Caco-2 (cell line): ENCODE results near the gene HINT3. TPM values are rescaled to one million over a fixed set of nuclear protein-coding genes. Genes with fewer than 3 reads are reported as not detected.
A peak's percentile ranks its signal among the peaks of the same experiment; 100 is the strongest.

Experiments used
- BruUV-seq: library from RNA; stranded (reverse); fragments of 400-500 nt; replicated peaks from 2 replicates; lab custom pipeline; 2021; lab: Mats Ljungman, UMichigan
- CTCF ChIA-PET: fragments of 300-600 bp; sonication (Branson Sonifier 250); formaldehyde crosslinking; loops from one replicate; lab custom pipeline; 2022; ENCODE audit warnings: antibody characterized with exemption; lab: Charles Lee
- POLR2A ChIA-PET: fragments of 300-600 bp; sonication (Branson Sonifier 250); formaldehyde crosslinking; loops from one replicate; lab custom pipeline; 2022; ENCODE audit warnings: antibody characterized with exemption; lab: Charles Lee
- DNase-seq, 2 experiments: peaks; one replicate each; pipeline versions ENCODE4 v3.0.0 to v3.0.0-alpha.2; 2020 to 2022
- H3K27me3 ChIP-seq: replicated peaks from 2 replicates; pipeline ENCODE4 v1.6.0; 2011; ENCODE audit warnings: low read length; ENCODE audit not compliant: control insufficient read depth, insufficient read depth
- H3K36me3 ChIP-seq: 2 replicates; pipeline ENCODE4 v1.5.1; 2011; ENCODE audit warnings: low read length; ENCODE audit not compliant: control insufficient read depth, insufficient read depth
- H3K4me1 ChIP-seq: fragments of 250-450 bp; sonication (Bioruptor Pico); 2 replicates; pipeline ENCODE4 v1.5.1; 2020; ENCODE audit warnings: mild to moderate bottlenecking
- H3K4me3 ChIP-seq: 2 replicates; pipeline ENCODE4 v1.5.1; 2011; ENCODE audit warnings: low read depth, mild to moderate bottlenecking, control low read depth, low read length
- H3K9me3 ChIP-seq: fragments of 250-450 bp; sonication (Bioruptor Pico); 2 replicates; pipeline ENCODE4 v1.5.1; 2020; ENCODE audit warnings: mild to moderate bottlenecking, moderate library complexity
- H3K27ac Mint-ChIP-seq: one replicate; pipeline ENCODE4 v1.8.0; 2022; ENCODE audit warnings: mixed read lengths; ENCODE audit not compliant: unreplicated experiment
- H3K27me3 Mint-ChIP-seq: one replicate; pipeline ENCODE4 v1.8.0; 2022; ENCODE audit warnings: mixed read lengths; ENCODE audit not compliant: insufficient read depth, unreplicated experiment
- H3K36me3 Mint-ChIP-seq: one replicate; pipeline ENCODE4 v1.8.0; 2022; ENCODE audit warnings: mild to moderate bottlenecking, mixed read lengths; ENCODE audit not compliant: insufficient read depth, unreplicated experiment
- H3K4me1 Mint-ChIP-seq: one replicate; pipeline ENCODE4 v1.8.0; 2022; ENCODE audit warnings: low read depth, mixed read lengths; ENCODE audit not compliant: unreplicated experiment
- H3K4me3 Mint-ChIP-seq: one replicate; pipeline ENCODE4 v1.8.0; 2022; ENCODE audit warnings: mild to moderate bottlenecking, moderate library complexity, mixed read lengths; ENCODE audit not compliant: unreplicated experiment
- H3K9me3 Mint-ChIP-seq: one replicate; pipeline ENCODE4 v1.8.0; 2022; ENCODE audit warnings: mixed read lengths; ENCODE audit not compliant: unreplicated experiment
- intact Hi-C: fragments of 100-400 bp; cut with micrococcal nuclease; formaldehyde crosslinking; loops from one replicate; pipeline ENCODE4 v1.10.0; 2022; ENCODE audit not compliant: unreplicated experiment
- total RNA-seq: library from RNA; stranded (reverse); gene quantifications from 2 replicates; pipeline ENCODE4 v1.2.3, GENCODE V29; 2022
- TF ChIP-seq, protein P1 (sequence below), 2 experiments: fragments of 200-600 bp in 1 of 2; IDR thresholded peaks; 1 replicate in 1 of 2; 2 replicates in 1 of 2; pipeline versions ENCODE4 v1.5.1 to v1.8.0; 2011 to 2022; ENCODE audit warnings: antibody characterized with exemption in 1 of 2, control low read depth in 1 of 2, inconsistent platforms in 1 of 2, low read depth in 1 of 2, low read length in 1 of 2, mild to moderate bottlenecking in 1 of 2, moderate library complexity in 1 of 2; ENCODE audit not compliant: insufficient read depth in 1 of 2, severe bottlenecking in 1 of 2, unreplicated experiment in 1 of 2

HINT3 gene
- total RNA-seq, 1 experiment from 2014 or later: 24.6 TPM

DNA sequence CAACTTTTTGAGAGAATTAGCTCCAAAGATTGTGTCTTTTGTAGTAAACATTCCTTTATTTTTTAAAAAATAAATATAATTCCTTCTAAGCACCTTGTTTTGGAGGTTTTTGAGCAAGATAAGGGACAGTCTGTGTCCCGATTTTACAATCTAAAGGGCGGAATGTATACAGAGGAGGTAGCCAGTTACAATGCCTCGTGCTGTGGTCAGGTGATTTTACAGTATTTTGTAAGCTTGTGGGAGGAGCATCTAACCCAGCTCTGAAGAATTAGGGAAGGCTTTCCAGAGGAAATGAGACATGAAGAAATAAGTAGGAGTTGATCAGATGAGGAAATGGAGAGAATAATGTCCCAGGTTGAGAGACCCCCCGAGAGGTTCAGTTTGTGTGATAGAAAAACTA is 1.3 kb downstream of the HINT3 start:
- CTCF ChIA-PET: interaction anchor here (0.5 to 3.0 kb wide), 8 partner anchors 13 to 168 kb away, joined by 3 to 58 read pairs (median 4); partner anchors contain the start of gene NCOA7
- no peaks in the 10 kb centered on the region for H3K36me3 ChIP-seq
- Mint-ChIP-seq H3K9me3 (no peaks in the 10 kb centered on the region), H3K36me3 (no peaks in the 10 kb centered on the region), H3K4me1 (peaks cover 8% of the 10 kb centered on the region), H3K27ac (no peak overlapping the region), H3K4me3 (no peak overlapping the region), H3K27me3 (no peaks in the 10 kb centered on the region)
- DNase-seq: peak; percentile 45 to 52
- no peaks in the 10 kb centered on the region for H3K27me3 ChIP-seq
- H3K4me3 ChIP-seq: peak overlapping the region; percentile 99
- POLR2A ChIA-PET: interaction anchor here (0.6 to 1.4 kb wide), 3 partner anchors 9 to 29 kb away, joined by 3 to 5 read pairs (median 4); partner anchors contain the start of gene TRMT11
- H3K4me1 ChIP-seq: peaks cover 12% of the 10 kb centered on the region
- H3K9me3 ChIP-seq: peaks cover 2% of the 10 kb centered on the region
- TSS peak; percentile 62 for BruUV-seq
- TF ChIP-seq, protein P1, sequence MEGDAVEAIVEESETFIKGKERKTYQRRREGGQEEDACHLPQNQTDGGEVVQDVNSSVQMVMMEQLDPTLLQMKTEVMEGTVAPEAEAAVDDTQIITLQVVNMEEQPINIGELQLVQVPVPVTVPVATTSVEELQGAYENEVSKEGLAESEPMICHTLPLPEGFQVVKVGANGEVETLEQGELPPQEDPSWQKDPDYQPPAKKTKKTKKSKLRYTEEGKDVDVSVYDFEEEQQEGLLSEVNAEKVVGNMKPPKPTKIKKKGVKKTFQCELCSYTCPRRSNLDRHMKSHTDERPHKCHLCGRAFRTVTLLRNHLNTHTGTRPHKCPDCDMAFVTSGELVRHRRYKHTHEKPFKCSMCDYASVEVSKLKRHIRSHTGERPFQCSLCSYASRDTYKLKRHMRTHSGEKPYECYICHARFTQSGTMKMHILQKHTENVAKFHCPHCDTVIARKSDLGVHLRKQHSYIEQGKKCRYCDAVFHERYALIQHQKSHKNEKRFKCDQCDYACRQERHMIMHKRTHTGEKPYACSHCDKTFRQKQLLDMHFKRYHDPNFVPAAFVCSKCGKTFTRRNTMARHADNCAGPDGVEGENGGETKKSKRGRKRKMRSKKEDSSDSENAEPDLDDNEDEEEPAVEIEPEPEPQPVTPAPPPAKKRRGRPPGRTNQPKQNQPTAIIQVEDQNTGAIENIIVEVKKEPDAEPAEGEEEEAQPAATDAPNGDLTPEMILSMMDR (IDR thresholded peaks at IDR 0.05; ENCODE audit: insufficient read depth in 1 of 2, low read depth in 1 of 2, low read length in 1 of 2, severe bottlenecking in 1 of 2, unreplicated experiment in 1 of 2): no peak
- intact Hi-C loops: loop anchor here (2.0 to 5.0 kb wide), 4 partner anchors 39 to 646 kb away; no protein-coding TSS in a partner anchor

DNA sequence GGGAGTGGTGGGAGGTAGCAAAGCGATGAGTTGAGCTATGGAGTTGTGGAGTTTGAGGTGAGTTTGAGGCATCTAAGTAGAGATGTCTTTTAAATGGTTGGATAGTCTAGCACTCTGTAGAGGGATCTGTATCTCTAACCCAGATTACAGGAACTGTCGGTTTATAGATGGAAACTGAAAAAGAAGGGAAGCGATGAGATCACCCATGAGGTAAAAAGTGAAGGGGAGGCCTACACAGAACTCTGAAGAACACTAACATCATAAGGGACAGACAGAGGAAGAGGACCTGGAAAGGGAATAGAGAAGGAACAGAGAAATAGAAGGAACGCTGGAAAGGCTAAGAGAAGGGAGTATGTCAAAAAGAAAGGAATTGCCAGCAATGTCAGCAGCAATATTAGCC is 2.5 kb downstream of the HINT3 start:
- BruUV-seq: no TSS peak
- no peak overlapping the region for H3K4me3 Mint-ChIP-seq
- intact Hi-C loops: loop anchor here (5.0 kb wide), 2 partner anchors 102 to 647 kb away; no protein-coding TSS in a partner anchor
- H3K36me3 Mint-ChIP-seq: no peaks in the 10 kb centered on the region
- no peaks in the 10 kb centered on the region for H3K9me3 ChIP-seq
- H3K27me3 ChIP-seq: no peaks in the 10 kb centered on the region
- no peaks in the 10 kb centered on the region for H3K27me3 Mint-ChIP-seq
- no peaks in the 10 kb centered on the region for H3K36me3 ChIP-seq
- no peak overlapping the region for H3K4me3 ChIP-seq
- DNase-seq: no peak
- ChIA-PET POLR2A (no interaction called here), CTCF (no interaction called here)
- peaks cover 17% of the 10 kb centered on the region for H3K4me1 Mint-ChIP-seq
- H3K4me1 ChIP-seq: peaks cover 24% of the 10 kb centered on the region
- no peaks in the 10 kb centered on the region for H3K9me3 Mint-ChIP-seq
- no peak overlapping the region for H3K27ac Mint-ChIP-seq
- TF ChIP-seq, protein P1 (IDR thresholded peaks at IDR 0.05; ENCODE audit: insufficient read depth in 1 of 2, low read depth in 1 of 2, low read length in 1 of 2, severe bottlenecking in 1 of 2, unreplicated experiment in 1 of 2): no peak

DNA sequence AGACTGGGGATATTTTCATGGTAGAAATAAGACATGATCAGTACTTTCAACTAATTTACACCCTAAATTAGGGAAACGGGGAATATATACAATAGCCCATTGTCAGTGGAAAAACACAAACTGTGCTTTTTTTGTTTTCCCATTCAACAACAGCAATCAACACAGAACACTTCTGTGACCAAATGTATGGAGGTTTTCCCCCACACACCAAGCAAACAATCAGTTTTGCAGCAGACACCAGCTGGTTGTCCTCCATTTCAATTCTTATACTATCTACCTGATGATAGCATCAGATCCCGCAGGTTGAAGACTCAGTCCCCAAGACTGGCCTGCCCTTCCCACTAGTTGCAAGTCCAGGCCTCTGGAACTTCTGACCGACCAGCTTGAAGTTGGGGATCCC is 4.5 kb downstream of the HINT3 start:
- peaks cover 20% of the 10 kb centered on the region for H3K4me1 ChIP-seq
- Mint-ChIP-seq H3K36me3 (peaks cover under 1% of the 10 kb centered on the region), H3K27me3 (no peaks in the 10 kb centered on the region), H3K4me1 (peaks cover 11% of the 10 kb centered on the region), H3K27ac (no peak overlapping the region), H3K4me3 (no peak overlapping the region), H3K9me3 (no peaks in the 10 kb centered on the region)
- intact Hi-C loops: no loop called here
- no peaks in the 10 kb centered on the region for H3K9me3 ChIP-seq
- no peaks in the 10 kb centered on the region for H3K36me3 ChIP-seq
- POLR2A ChIA-PET: no interaction called here
- no TSS peak for BruUV-seq
- CTCF ChIA-PET: no interaction called here
- TF ChIP-seq, protein P1 (IDR thresholded peaks at IDR 0.05; ENCODE audit: insufficient read depth in 1 of 2, low read depth in 1 of 2, low read length in 1 of 2, severe bottlenecking in 1 of 2, unreplicated experiment in 1 of 2): no peak
- H3K27me3 ChIP-seq: no peaks in the 10 kb centered on the region
- DNase-seq: no peak
- H3K4me3 ChIP-seq: no peak overlapping the region
